Calu3 (cell line): Measurements from ENCODE around the gene SLC38A8. TPM values are rescaled to one million over a fixed set of nuclear protein-coding genes. Genes with fewer than 3 reads are reported as not detected.

Experiments
- BruUV-seq: library from RNA; stranded (reverse); fragments of 400-500 nt; replicated peaks from 2 replicates; lab custom pipeline; 2021; lab: Mats Ljungman, UMichigan
- CTCF ChIA-PET: fragments of 300-600 bp; sonication (Branson Sonifier 250); formaldehyde crosslinking; loops from one replicate; lab custom pipeline; 2022; ENCODE audit warnings: antibody characterized with exemption; lab: Charles Lee
- DNase-seq: peaks from one replicate; pipeline ENCODE4 v3.0.0; 2022
- H3K27ac Mint-ChIP-seq: one replicate; pipeline ENCODE4 v1.8.0; 2022; ENCODE audit warnings: mixed read lengths; ENCODE audit not compliant: unreplicated experiment
- H3K27me3 Mint-ChIP-seq: one replicate; pipeline ENCODE4 v1.8.0; 2022; ENCODE audit warnings: mixed read lengths; ENCODE audit not compliant: unreplicated experiment
- H3K36me3 Mint-ChIP-seq: one replicate; pipeline ENCODE4 v1.8.0; 2022; ENCODE audit warnings: mild to moderate bottlenecking, moderate library complexity, mixed read lengths; ENCODE audit not compliant: insufficient read depth, unreplicated experiment
- H3K4me1 Mint-ChIP-seq: one replicate; pipeline ENCODE4 v1.8.0; 2022; ENCODE audit warnings: mild to moderate bottlenecking, low read depth, mixed read lengths; ENCODE audit not compliant: unreplicated experiment
- H3K4me3 Mint-ChIP-seq: one replicate; pipeline ENCODE4 v1.8.0; 2022; ENCODE audit warnings: mild to moderate bottlenecking, low read depth, moderate library complexity, mixed read lengths; ENCODE audit not compliant: unreplicated experiment
- H3K9me3 Mint-ChIP-seq: one replicate; pipeline ENCODE4 v1.8.0; 2022; ENCODE audit warnings: low read depth, mixed read lengths; ENCODE audit not compliant: unreplicated experiment
- CTCF ChIP-seq: fragments of 200-600 bp; IDR thresholded peaks from one replicate; pipeline ENCODE4 v1.8.0; 2022; ENCODE audit warnings: antibody characterized with exemption; ENCODE audit not compliant: unreplicated experiment
- intact Hi-C: fragments of 100-400 bp; cut with micrococcal nuclease; formaldehyde crosslinking; loops from one replicate; pipeline ENCODE4 v1.10.0; 2022; ENCODE audit not compliant: unreplicated experiment
- total RNA-seq: library from RNA; stranded (reverse); gene quantifications from 2 replicates; pipeline ENCODE4 v1.2.3, GENCODE V29; 2022

The SLC38A8 gene
- total RNA-seq, 1 experiment from 2014 or later, result not detected

GRCh38 chr16:84065536-84066132, 23.0 kb upstream of the SLC38A8 start:
- no peaks in the 10 kb centered on the region for H3K9me3 Mint-ChIP-seq
- peaks cover 45% of the 10 kb centered on the region for H3K36me3 Mint-ChIP-seq
- peak; percentile 60 for DNase-seq
- TF ChIP-seq CTCF, result peak; percentile 57
- no peaks in the 10 kb centered on the region for H3K4me1 Mint-ChIP-seq
- intact Hi-C loops, result loop anchor here (1.0 to 5.0 kb wide), 2 partner anchors 93 to 239 kb away; no protein-coding TSS in a partner anchor
- H3K4me3 Mint-ChIP-seq, result no peak overlapping the region
- CTCF ChIA-PET, result interaction anchor here (0.6 to 1.3 kb wide), 6 partner anchors 38 to 865 kb away, joined by 3 to 5 read pairs (median 4); no protein-coding TSS in a partner anchor
- H3K27ac Mint-ChIP-seq, result no peak overlapping the region
- BruUV-seq, result no TSS peak
- H3K27me3 Mint-ChIP-seq, result no peaks in the 10 kb centered on the region

GRCh38 chr16:84063980-84064379, 21.4 kb upstream of the SLC38A8 start:
- intact Hi-C loops, result no loop called here

GRCh38 chr16:84062734-84063640, 20.4 kb upstream of the SLC38A8 start:
- H3K9me3 Mint-ChIP-seq, result no peaks in the 10 kb centered on the region
- H3K4me3 Mint-ChIP-seq, result no peak overlapping the region
- intact Hi-C loops, result loop anchor here (1.0 kb wide), 1 partner anchor 107 kb away; no protein-coding TSS in a partner anchor
- peak; percentile 85 for TF ChIP-seq CTCF
- CTCF ChIA-PET, result interaction anchor here (0.6 kb wide), 1 partner anchor 26 kb away, joined by 6 read pairs; no protein-coding TSS in a partner anchor
- no peak overlapping the region for H3K27ac Mint-ChIP-seq
- no peaks in the 10 kb centered on the region for H3K27me3 Mint-ChIP-seq
- peak; percentile 86 for DNase-seq
- no TSS peak for BruUV-seq
- H3K4me1 Mint-ChIP-seq, result no peaks in the 10 kb centered on the region
- peaks cover 48% of the 10 kb centered on the region for H3K36me3 Mint-ChIP-seq

More at GRCh38 chr16:84063980-84064379, 21.4 kb upstream of the SLC38A8 start:
- CTCF ChIA-PET, result no interaction called here
- H3K36me3 Mint-ChIP-seq, result peaks cover 48% of the 10 kb centered on the region
- H3K27me3 Mint-ChIP-seq, result no peaks in the 10 kb centered on the region
- DNase-seq, result no peak
- BruUV-seq, result no TSS peak
- H3K9me3 Mint-ChIP-seq, result no peaks in the 10 kb centered on the region
- H3K4me3 Mint-ChIP-seq, result no peak overlapping the region
- no peak for TF ChIP-seq CTCF
- no peak overlapping the region for H3K27ac Mint-ChIP-seq
- no peaks in the 10 kb centered on the region for H3K4me1 Mint-ChIP-seq

GRCh38 chr16:84061236-84061819, 18.7 kb upstream of the SLC38A8 start:
- TF ChIP-seq CTCF, result no peak
- peak overlapping the region; percentile 43 for H3K27ac Mint-ChIP-seq
- intact Hi-C loops, result no loop called here

More at GRCh38 chr16:84061236-84061819, 18.7 kb upstream of the SLC38A8 start:
- Mint-ChIP-seq H3K9me3 (no peaks in the 10 kb centered on the region), H3K4me1 (no peaks in the 10 kb centered on the region), H3K36me3 (peaks cover 61% of the 10 kb centered on the region), H3K4me3 (no peak overlapping the region), H3K27me3 (no peaks in the 10 kb centered on the region)
- DNase-seq, result no peak
- BruUV-seq, result no TSS peak
- CTCF ChIA-PET, result interaction anchor here (0.5 to 0.9 kb wide), 2 partner anchors 104 to 326 kb away, joined by 3 read pairs; no protein-coding TSS in a partner anchor
